MM.1S (cell line): ENCODE results near the gene METAP2.
"Not testable (repeated sequence)": the region's sequence is repeated elsewhere in the genome, so short reads cannot be mapped to it uniquely, and the experiment has no call there.

Source experiments
- DNase-seq: peaks from one replicate; pipeline ENCODE4 v3.0.0-alpha.2; 2015
- H2AFZ ChIP-seq: fragments of 300-600 bp; sonication (generic); 2 replicates; pipeline ENCODE4 v1.6.0; 2016; ENCODE audit warnings: antibody characterized with exemption, low read length
- H3F3A ChIP-seq: fragments of 300-600 bp; sonication (generic); 2 replicates; pipeline ENCODE4 v1.6.1; 2016; ENCODE audit warnings: mild to moderate bottlenecking, antibody characterized with exemption, low read length, moderate library complexity, mixed read lengths; ENCODE audit not compliant: insufficient read depth
- H3K27ac ChIP-seq: fragments of 300-600 bp; sonication (generic); 2 replicates; pipeline ENCODE4 v1.5.1; 2016; ENCODE audit warnings: mild to moderate bottlenecking, low read length
- H3K27me3 ChIP-seq: fragments of 300-600 bp; sonication (generic); replicated peaks from 2 replicates; pipeline ENCODE4 v1.6.0; 2016; ENCODE audit warnings: low read length; ENCODE audit not compliant: insufficient read depth
- H3K36me3 ChIP-seq: fragments of 300-600 bp; sonication (generic); replicated peaks from 2 replicates; pipeline ENCODE4 v1.6.1; 2016; ENCODE audit warnings: mild to moderate bottlenecking, low read length, mixed read lengths; ENCODE audit not compliant: insufficient read depth
- H3K4me1 ChIP-seq: fragments of 300-600 bp; sonication (generic); 2 replicates; pipeline ENCODE4 v1.6.1; 2016; ENCODE audit warnings: low read length, mixed read lengths
- H3K4me2 ChIP-seq: fragments of 300-600 bp; sonication (generic); 2 replicates; pipeline ENCODE4 v1.6.0; 2016; ENCODE audit warnings: low read depth, low read length
- H3K4me3 ChIP-seq: fragments of 300-600 bp; sonication (generic); 2 replicates; pipeline ENCODE4 v1.5.1; 2016; ENCODE audit warnings: low read length, mixed read lengths
- H3K79me2 ChIP-seq: fragments of 300-600 bp; sonication (generic); 2 replicates; pipeline ENCODE4 v1.6.1; 2016; ENCODE audit warnings: mixed run types, low read length, mixed read lengths
- H3K9ac ChIP-seq: fragments of 300-600 bp; sonication (generic); 2 replicates; pipeline ENCODE4 v1.6.1; 2016; ENCODE audit warnings: low read length, mixed read lengths
- H3K9me2 ChIP-seq: fragments of 300-600 bp; sonication (generic); replicated peaks from 2 replicates; pipeline ENCODE4 v1.6.1; 2016; ENCODE audit warnings: mild to moderate bottlenecking, low read length, mixed read lengths; ENCODE audit not compliant: insufficient read depth
- H3K9me3 ChIP-seq: fragments of 300-600 bp; sonication (generic); replicated peaks from 2 replicates; pipeline ENCODE4 v1.6.1; 2016; ENCODE audit warnings: mild to moderate bottlenecking, low read length, mixed read lengths; ENCODE audit not compliant: insufficient read depth
- H4K20me1 ChIP-seq: fragments of 300-600 bp; sonication (generic); 2 replicates; pipeline ENCODE4 v1.6.1; 2016; ENCODE audit warnings: mild to moderate bottlenecking, low read length, moderate library complexity, mixed read lengths; ENCODE audit not compliant: insufficient read depth
- CTCF ChIP-seq: fragments of 300-600 bp; sonication (generic); IDR thresholded peaks from 2 replicates; pipeline ENCODE4 v1.5.1; 2016; ENCODE audit warnings: antibody characterized with exemption, low read length, mixed read lengths
- EZH2 ChIP-seq: fragments of 300-600 bp; sonication (generic); optimal IDR thresholded peaks from 2 replicates; pipeline ENCODE3; 2017; ENCODE audit warnings: low read depth, mild to moderate bottlenecking, antibody characterized with exemption, low read length, mixed read lengths
- EZH2phosphoT487 ChIP-seq: fragments of 300-600 bp; sonication (generic); IDR thresholded peaks from 2 replicates; pipeline ENCODE4 v1.6.1; 2018; ENCODE audit warnings: antibody characterized with exemption, low read length

Gene METAP2

GRCh38 chr12:95463050-95463449 lies 10.9 kb upstream of the METAP2 start:
- TF ChIP-seq CTCF (no peak), EZH2phosphoT487 (no peak), EZH2 (no peak)
- no peaks in the 10 kb centered on the region for H3K27me3 ChIP-seq
- no peaks in the 10 kb centered on the region for H3K79me2 ChIP-seq
- DNase-seq = no peak
- no peak overlapping the region for H3K9ac ChIP-seq
- no peaks in the 10 kb centered on the region for H3K9me3 ChIP-seq
- no peak overlapping the region for H2AFZ ChIP-seq
- H3K9me2 ChIP-seq = no peaks in the 10 kb centered on the region
- H3K4me1 ChIP-seq = no peaks in the 10 kb centered on the region
- no peaks in the 10 kb centered on the region for H3F3A ChIP-seq
- H3K4me3 ChIP-seq = no peak overlapping the region
- H3K27ac ChIP-seq = no peak overlapping the region
- no peaks in the 10 kb centered on the region for H3K36me3 ChIP-seq
- H3K4me2 ChIP-seq = no peak overlapping the region
- no peaks in the 10 kb centered on the region for H4K20me1 ChIP-seq

GRCh38 chr12:95463776-95464175 lies 10.2 kb upstream of the METAP2 start:
- not testable (repeated sequence) for H3K9me2 ChIP-seq, H3K9ac ChIP-seq, H4K20me1 ChIP-seq, H3K27ac ChIP-seq, H2AFZ ChIP-seq, H3F3A ChIP-seq, DNase-seq, H3K79me2 ChIP-seq, H3K4me2 ChIP-seq, H3K9me3 ChIP-seq, H3K36me3 ChIP-seq, H3K4me3 ChIP-seq, H3K4me1 ChIP-seq, H3K27me3 ChIP-seq

- no peak overlapping the region for H3K9ac ChIP-seq
- no peak overlapping the region for H2AFZ ChIP-seq
- no peak overlapping the region for H3K4me2 ChIP-seq
- H3K9me3 ChIP-seq = no peaks in the 10 kb centered on the region
- H3K4me1 ChIP-seq = no peaks in the 10 kb centered on the region
- H3K36me3 ChIP-seq = no peaks in the 10 kb centered on the region
- no peak for TF ChIP-seq EZH2
- no peak for TF ChIP-seq CTCF
- TF ChIP-seq EZH2phosphoT487 = no peak
- no peaks in the 10 kb centered on the region for H3K9me2 ChIP-seq
- no peak overlapping the region for H3K27ac ChIP-seq
- H4K20me1 ChIP-seq = no peaks in the 10 kb centered on the region
- H3K4me3 ChIP-seq = no peak overlapping the region
- no peaks in the 10 kb centered on the region for H3K79me2 ChIP-seq
- H3K27me3 ChIP-seq = no peaks in the 10 kb centered on the region
- no peak for DNase-seq
- H3F3A ChIP-seq = no peaks in the 10 kb centered on the region
Measured at GRCh38 chr12:95465275-95465674, 8.7 kb upstream of the METAP2 start.

- Histone ChIP-seq H2AFZ (no peak overlapping the region), H3K27ac (no peak overlapping the region), H3K79me2 (peaks cover 14% of the 10 kb centered on the region), H3F3A (peaks cover 8% of the 10 kb centered on the region; the same call in 1 of the 2 replicates), H3K9ac (no peak overlapping the region), H3K4me1 (0 out of 2 replicates have a peak, but pooled peaks cover 2% of the 10 kb centered on the region), H3K4me3 (no peak overlapping the region), H3K4me2 (no peak overlapping the region), H3K9me2 (no peaks in the 10 kb centered on the region), H3K36me3 (no peaks in the 10 kb centered on the region), H3K9me3 (no peaks in the 10 kb centered on the region), H3K27me3 (no peaks in the 10 kb centered on the region), H4K20me1 (no peaks in the 10 kb centered on the region)
- DNase-seq = no peak
- TF ChIP-seq EZH2 = no peak
- no peak for TF ChIP-seq CTCF
- no peak for TF ChIP-seq EZH2phosphoT487
Measured at GRCh38 chr12:95470300-95470699, 3.7 kb upstream of the METAP2 start.
